Stimulated activated CD4-positive, alpha-beta T cell treated with anti-CD3 and anti-CD28 coated beads, Interleukin-4, amount 100 ng/mL, for 24 hours (primary cell): Measurements from ENCODE around the gene PRKD3.
A peak's percentile ranks its signal among the peaks of the same experiment; 100 is the strongest.

Source experiments
- DNase-seq: peaks from one replicate; pipeline ENCODE4 v3.0.0-alpha.2; 2020

The PRKD3 gene

GRCh38 chr2:37324786-37325624 lies at the start of gene PRKD3:
Gene PRKD3 (minus strand): TSS chr2:37324833. CDS start chr2:37316524, 8,309 bp downstream.
- DNase-seq, result peak; percentile 51

- DNase-seq, result no peak
These were observed 47.4 kb upstream of the PRKD3 start for GRCh38 chr2:37372000-37372399.

GRCh38 chr2:37370666-37371065 lies 46.0 kb upstream of the PRKD3 start:
- no peak for DNase-seq

- DNase-seq, result peak; percentile 48
These were observed 43.4 kb upstream of the PRKD3 start for GRCh38 chr2:37367984-37368383.

- DNase-seq, result no peak
These were observed 42.7 kb upstream of the PRKD3 start for GRCh38 chr2:37367310-37367709.

- peak; percentile 35 for DNase-seq
These were observed 42.1 kb upstream of the PRKD3 start for GRCh38 chr2:37366773-37367172.

GRCh38 chr2:37365669-37366068 lies 41.0 kb upstream of the PRKD3 start:
- DNase-seq, result peak; percentile 21

GRCh38 chr2:37364351-37364750 lies 39.7 kb upstream of the PRKD3 start:
- no peak for DNase-seq

GRCh38 chr2:37361994-37362698 lies 37.5 kb upstream of the PRKD3 start:
- DNase-seq, result no peak

GRCh38 chr2:37361216-37361815 lies 36.7 kb upstream of the PRKD3 start:
- no peak for DNase-seq

- no peak for DNase-seq
These were observed 33.8 kb upstream of the PRKD3 start for GRCh38 chr2:37358466-37358865.

GRCh38 chr2:37357530-37357929 lies 32.9 kb upstream of the PRKD3 start:
- DNase-seq, result no peak

- no peak for DNase-seq
These were observed 32.4 kb upstream of the PRKD3 start for GRCh38 chr2:37357069-37357468.

GRCh38 chr2:37356299-37356698 lies 31.7 kb upstream of the PRKD3 start:
- DNase-seq, result no peak

GRCh38 chr2:37355735-37356134 lies 31.1 kb upstream of the PRKD3 start:
- DNase-seq, result no peak

GRCh38 chr2:37354531-37354930 lies 29.9 kb upstream of the PRKD3 start:
- DNase-seq, result no peak

GRCh38 chr2:37350034-37350433 lies 25.4 kb upstream of the PRKD3 start:
- DNase-seq, result no peak

- no peak for DNase-seq
These were observed 24.7 kb upstream of the PRKD3 start for GRCh38 chr2:37349231-37349860.

GRCh38 chr2:37348155-37348554 lies 23.5 kb upstream of the PRKD3 start:
- DNase-seq, result no peak

- DNase-seq, result peak; percentile 42
These were observed 20.1 kb upstream of the PRKD3 start, which contains the start of gene QPCT for GRCh38 chr2:37344453-37345361. Gene QPCT (plus strand): TSS chr2:37344630. CDS start chr2:37344732, 102 bp downstream.

- no peak for DNase-seq
These were observed 19.2 kb upstream of the PRKD3 start for GRCh38 chr2:37343537-37344434.
